ENCODE data around the gene ERC1.
"Not testable (repeated sequence)": the region's sequence is repeated elsewhere in the genome, so short reads cannot be mapped to it uniquely, and the experiment has no call there.

DNA sequence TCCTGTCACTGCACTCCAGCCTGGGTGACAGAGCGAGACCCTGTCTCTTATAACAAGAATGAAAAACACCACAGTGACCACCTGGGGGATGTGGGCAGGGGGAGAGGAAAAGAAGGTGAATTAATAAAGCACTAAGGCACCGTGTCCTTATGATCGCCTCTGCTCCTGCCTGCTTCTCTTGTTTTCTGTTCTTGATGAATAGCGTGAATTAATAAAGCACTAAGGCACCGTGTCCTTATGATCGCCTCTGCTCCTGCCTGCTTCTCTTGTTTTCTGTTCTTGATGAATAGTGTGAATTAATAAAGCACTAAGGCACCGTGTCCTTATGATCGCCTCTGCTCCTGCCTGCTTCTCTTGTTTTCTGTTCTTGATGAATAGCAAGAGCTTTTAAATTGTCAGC is 60.6 kb downstream of the ERC1 start:
- TF ChIP-seq, protein P1, sequence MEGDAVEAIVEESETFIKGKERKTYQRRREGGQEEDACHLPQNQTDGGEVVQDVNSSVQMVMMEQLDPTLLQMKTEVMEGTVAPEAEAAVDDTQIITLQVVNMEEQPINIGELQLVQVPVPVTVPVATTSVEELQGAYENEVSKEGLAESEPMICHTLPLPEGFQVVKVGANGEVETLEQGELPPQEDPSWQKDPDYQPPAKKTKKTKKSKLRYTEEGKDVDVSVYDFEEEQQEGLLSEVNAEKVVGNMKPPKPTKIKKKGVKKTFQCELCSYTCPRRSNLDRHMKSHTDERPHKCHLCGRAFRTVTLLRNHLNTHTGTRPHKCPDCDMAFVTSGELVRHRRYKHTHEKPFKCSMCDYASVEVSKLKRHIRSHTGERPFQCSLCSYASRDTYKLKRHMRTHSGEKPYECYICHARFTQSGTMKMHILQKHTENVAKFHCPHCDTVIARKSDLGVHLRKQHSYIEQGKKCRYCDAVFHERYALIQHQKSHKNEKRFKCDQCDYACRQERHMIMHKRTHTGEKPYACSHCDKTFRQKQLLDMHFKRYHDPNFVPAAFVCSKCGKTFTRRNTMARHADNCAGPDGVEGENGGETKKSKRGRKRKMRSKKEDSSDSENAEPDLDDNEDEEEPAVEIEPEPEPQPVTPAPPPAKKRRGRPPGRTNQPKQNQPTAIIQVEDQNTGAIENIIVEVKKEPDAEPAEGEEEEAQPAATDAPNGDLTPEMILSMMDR (IDR thresholded peaks at IDR 0.05), result not testable (repeated sequence)
- TF ChIP-seq POLR2A (IDR thresholded peaks at IDR 0.05), result not testable (repeated sequence)

All from uterus (tissue), 2 donors.